ENCODE data around the gene PHETA1.

DNA sequence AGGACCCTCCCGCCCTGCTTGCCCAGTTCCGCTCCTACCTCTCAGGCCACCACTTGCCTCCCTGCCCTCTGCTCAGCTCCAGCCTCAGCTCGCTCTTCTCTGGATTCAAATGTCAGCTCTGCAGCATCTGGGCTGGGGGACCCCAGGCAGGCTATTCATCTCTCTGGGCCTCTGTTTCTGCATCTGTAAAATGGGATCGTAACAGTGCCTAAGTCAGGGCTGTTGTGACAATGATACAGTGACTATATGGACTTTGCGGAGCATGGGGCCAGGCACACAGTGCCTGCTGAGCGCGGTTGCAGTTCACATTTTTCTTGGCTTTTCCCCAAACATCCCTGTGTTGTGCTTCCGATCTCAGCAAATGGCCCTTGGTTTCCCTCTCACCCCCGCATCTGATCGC is 2.8 kb downstream of the PHETA1 start:
- TF ChIP-seq, protein P1, sequence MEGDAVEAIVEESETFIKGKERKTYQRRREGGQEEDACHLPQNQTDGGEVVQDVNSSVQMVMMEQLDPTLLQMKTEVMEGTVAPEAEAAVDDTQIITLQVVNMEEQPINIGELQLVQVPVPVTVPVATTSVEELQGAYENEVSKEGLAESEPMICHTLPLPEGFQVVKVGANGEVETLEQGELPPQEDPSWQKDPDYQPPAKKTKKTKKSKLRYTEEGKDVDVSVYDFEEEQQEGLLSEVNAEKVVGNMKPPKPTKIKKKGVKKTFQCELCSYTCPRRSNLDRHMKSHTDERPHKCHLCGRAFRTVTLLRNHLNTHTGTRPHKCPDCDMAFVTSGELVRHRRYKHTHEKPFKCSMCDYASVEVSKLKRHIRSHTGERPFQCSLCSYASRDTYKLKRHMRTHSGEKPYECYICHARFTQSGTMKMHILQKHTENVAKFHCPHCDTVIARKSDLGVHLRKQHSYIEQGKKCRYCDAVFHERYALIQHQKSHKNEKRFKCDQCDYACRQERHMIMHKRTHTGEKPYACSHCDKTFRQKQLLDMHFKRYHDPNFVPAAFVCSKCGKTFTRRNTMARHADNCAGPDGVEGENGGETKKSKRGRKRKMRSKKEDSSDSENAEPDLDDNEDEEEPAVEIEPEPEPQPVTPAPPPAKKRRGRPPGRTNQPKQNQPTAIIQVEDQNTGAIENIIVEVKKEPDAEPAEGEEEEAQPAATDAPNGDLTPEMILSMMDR (IDR thresholded peaks at IDR 0.05 in 2 of 3, conservative IDR thresholded peaks at IDR 0.05 in 1 of 3; ENCODE audit: borderline replicate concordance in 1 of 3, insufficient read depth in 1 of 3, low read depth in 2 of 3, low read length in 2 of 3), result no peak
- no peak for TF ChIP-seq POLR2AphosphoS5 (IDR thresholded peaks at IDR 0.05; ENCODE audit: low read depth, low read length)

Data from HCT116 (cell line).